ENCODE measurements around the gene RIC8A. TPM values are rescaled to one million over a fixed set of nuclear protein-coding genes. Genes with fewer than 3 reads are reported as not detected.

RIC8A gene
- total RNA-seq, 2 donors from 2014 or later: 77.1 to 92.6 TPM

DNA sequence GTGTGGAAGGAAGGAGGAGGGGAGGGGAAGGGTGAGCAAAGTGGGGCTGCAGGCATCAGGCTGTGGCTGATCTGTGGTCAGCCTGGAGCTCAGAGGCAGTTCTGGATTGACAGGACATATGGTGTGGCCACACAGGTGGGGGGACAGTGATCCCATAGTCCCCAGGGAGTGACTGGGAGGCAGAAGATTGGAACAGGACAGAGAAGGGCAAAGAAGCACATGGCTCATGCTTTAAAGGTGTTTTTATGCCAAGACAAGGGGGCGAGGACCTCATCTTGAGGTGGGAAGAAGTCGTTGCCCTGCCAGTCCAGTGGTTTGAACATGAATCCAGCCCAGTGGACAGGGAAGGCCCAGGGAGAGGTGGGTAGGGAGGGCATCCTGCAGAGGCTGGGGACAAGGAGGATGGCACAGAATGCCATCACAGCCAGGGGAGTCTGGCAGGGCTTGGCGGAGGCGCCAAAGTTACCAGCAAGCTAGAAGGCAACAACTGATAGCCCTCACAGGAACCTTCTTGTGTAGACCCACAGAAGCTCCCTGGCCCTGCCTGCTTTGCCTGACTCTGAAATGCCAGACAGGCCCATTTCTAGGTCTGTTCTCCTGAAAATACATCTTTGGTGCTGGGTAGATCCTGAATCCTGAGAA, 3.4 kb upstream of the RIC8A start:
- H3K9me3 Mint-ChIP-seq: no peaks in the 10 kb centered on the region
- WGBS, 2 experiments (ENCODE audit: insufficient coverage in 1 of 2, insufficient read length in 1 of 2): 96 to 98% methylated on average over 4 of the region's 4 CpGs
- peak overlapping the region; percentile 28 for H3K27ac Mint-ChIP-seq
- H3K4me3 Mint-ChIP-seq: no peak overlapping the region
- peaks cover 28% of the 10 kb centered on the region for H3K4me1 ChIP-seq (ENCODE audit: control insufficient read depth, insufficient read depth, low read length)
- no peaks in the 10 kb centered on the region for H3K9me3 ChIP-seq (ENCODE audit: control insufficient read depth, low read length)
- TF ChIP-seq, protein P1, sequence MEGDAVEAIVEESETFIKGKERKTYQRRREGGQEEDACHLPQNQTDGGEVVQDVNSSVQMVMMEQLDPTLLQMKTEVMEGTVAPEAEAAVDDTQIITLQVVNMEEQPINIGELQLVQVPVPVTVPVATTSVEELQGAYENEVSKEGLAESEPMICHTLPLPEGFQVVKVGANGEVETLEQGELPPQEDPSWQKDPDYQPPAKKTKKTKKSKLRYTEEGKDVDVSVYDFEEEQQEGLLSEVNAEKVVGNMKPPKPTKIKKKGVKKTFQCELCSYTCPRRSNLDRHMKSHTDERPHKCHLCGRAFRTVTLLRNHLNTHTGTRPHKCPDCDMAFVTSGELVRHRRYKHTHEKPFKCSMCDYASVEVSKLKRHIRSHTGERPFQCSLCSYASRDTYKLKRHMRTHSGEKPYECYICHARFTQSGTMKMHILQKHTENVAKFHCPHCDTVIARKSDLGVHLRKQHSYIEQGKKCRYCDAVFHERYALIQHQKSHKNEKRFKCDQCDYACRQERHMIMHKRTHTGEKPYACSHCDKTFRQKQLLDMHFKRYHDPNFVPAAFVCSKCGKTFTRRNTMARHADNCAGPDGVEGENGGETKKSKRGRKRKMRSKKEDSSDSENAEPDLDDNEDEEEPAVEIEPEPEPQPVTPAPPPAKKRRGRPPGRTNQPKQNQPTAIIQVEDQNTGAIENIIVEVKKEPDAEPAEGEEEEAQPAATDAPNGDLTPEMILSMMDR (conservative IDR thresholded peaks at IDR 0.05): no peak
- peaks cover 25% of the 10 kb centered on the region for H3K4me1 Mint-ChIP-seq
- peaks cover 28% of the 10 kb centered on the region for H3K36me3 Mint-ChIP-seq (ENCODE audit: low read depth)
- peaks cover 27% of the 10 kb centered on the region for H3K36me3 ChIP-seq (ENCODE audit: control insufficient read depth, insufficient read depth, low read length)
- H3K9ac ChIP-seq (ENCODE audit: extremely low read depth, low read length, poor library complexity, severe bottlenecking): no peak overlapping the region
- peak; percentile 12 for DNase-seq
- no peak overlapping the region for H3K27ac ChIP-seq (ENCODE audit: low read depth, low read length)
- H3K27me3 ChIP-seq (ENCODE audit: control insufficient read depth, insufficient read depth, low read length, poor library complexity, severe bottlenecking): no peaks in the 10 kb centered on the region
- H3K27me3 Mint-ChIP-seq (ENCODE audit: insufficient read depth): no peaks in the 10 kb centered on the region
- H3K4me3 ChIP-seq (ENCODE audit: low read length): no peak overlapping the region

DNA sequence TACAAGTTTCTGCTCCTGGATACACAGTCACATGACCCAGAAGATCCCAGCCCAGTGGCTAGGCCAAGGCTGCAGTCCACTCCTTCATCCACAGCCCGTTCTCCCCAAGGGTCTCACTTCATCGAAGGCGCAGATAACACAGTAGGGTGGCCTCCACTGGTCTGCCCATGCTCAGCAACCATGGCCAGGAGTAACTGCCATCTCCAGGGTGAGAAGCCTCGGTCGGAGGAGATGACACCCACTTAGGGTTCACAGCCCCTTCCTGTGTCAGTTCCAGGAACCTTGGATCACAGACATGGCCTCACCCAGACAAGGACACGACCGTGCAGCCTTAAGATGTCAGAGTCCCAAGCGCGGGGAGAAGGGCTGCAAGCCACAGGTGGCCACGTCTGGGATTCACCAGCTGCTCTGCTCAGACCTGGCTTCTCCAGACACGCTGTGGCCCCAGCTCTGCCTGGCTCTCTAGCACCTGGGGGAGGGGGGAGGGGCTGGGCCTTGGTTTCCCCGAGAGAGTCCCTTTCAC, 2.9 kb upstream of the RIC8A start:
- no peak overlapping the region for H3K9ac ChIP-seq (ENCODE audit: extremely low read depth, low read length, poor library complexity, severe bottlenecking)
- Mint-ChIP-seq H3K4me3 (no peak overlapping the region), H3K9me3 (no peaks in the 10 kb centered on the region), H3K27me3 (ENCODE audit: insufficient read depth) (no peaks in the 10 kb centered on the region), H3K36me3 (ENCODE audit: low read depth) (peaks cover 31% of the 10 kb centered on the region), H3K27ac (no peak overlapping the region), H3K4me1 (peaks cover 29% of the 10 kb centered on the region)
- H3K27ac ChIP-seq (ENCODE audit: low read depth, low read length): no peak overlapping the region
- peaks cover 31% of the 10 kb centered on the region for H3K36me3 ChIP-seq (ENCODE audit: control insufficient read depth, insufficient read depth, low read length)
- H3K4me3 ChIP-seq (ENCODE audit: low read length): no peak overlapping the region
- H3K4me1 ChIP-seq (ENCODE audit: control insufficient read depth, insufficient read depth, low read length): peaks cover 33% of the 10 kb centered on the region
- TF ChIP-seq, protein P1 (conservative IDR thresholded peaks at IDR 0.05): no peak
- no peaks in the 10 kb centered on the region for H3K27me3 ChIP-seq (ENCODE audit: control insufficient read depth, insufficient read depth, low read length, poor library complexity, severe bottlenecking)
- 85 to 92% methylated on average over 4 to 11 of the region's 12 CpGs for WGBS, 2 experiments (ENCODE audit: insufficient coverage in 1 of 2, insufficient read length in 1 of 2)
- no peaks in the 10 kb centered on the region for H3K9me3 ChIP-seq (ENCODE audit: control insufficient read depth, low read length)
- peak; percentile 21 for DNase-seq

DNA sequence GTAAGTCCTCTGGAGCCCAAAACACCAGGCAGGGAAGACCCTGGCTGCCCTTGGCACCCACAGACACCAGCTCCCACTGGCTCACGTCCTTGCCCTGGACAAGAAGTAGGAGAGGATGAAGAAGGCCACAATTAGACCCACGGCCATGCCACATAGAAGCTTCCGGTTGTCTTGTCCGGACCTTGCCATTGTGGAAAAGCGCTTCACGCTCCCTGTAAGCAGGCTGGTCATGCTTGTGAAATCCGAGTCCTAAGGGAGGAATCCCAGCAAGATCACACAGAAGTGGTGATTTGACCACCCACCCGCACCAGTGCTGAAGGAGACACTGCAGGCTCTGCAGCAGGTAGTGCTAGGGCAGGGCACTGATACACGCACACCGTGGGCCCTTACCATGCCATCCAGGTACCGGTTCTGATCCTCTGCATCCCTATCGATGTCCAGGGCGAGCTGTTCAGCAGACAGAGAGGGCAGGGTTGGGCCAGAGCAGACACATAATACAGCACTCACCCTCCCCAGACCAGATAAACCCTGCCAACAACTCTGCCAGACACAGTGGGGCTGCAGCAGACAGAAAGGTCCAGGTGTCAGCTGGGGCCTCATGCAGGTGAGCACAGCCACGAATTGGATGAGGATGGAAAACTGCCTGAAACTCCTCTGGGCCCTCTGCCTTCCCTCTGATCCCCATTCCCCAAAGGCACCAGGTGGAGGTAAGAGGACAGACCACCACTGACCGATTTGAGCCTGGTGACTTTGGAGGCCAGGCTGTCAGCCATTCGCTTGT, 2.1 kb upstream of the RIC8A start:
- H3K27ac Mint-ChIP-seq: no peak overlapping the region
- peak; percentile 29 for DNase-seq
- H3K9me3 Mint-ChIP-seq: no peaks in the 10 kb centered on the region
- H3K36me3 Mint-ChIP-seq (ENCODE audit: low read depth): peaks cover 38% of the 10 kb centered on the region
- 95 to 97% methylated on average over 9 to 16 of the region's 16 CpGs for WGBS, 2 experiments (ENCODE audit: insufficient coverage in 1 of 2, insufficient read length in 1 of 2)
- no peak overlapping the region for H3K27ac ChIP-seq (ENCODE audit: low read depth, low read length)
- peak overlapping the region; percentile 98 for H3K4me3 Mint-ChIP-seq
- H3K4me3 ChIP-seq (ENCODE audit: low read length): peak overlapping the region; percentile 99
- peaks cover 38% of the 10 kb centered on the region for H3K36me3 ChIP-seq (ENCODE audit: control insufficient read depth, insufficient read depth, low read length)
- TF ChIP-seq, protein P1 (conservative IDR thresholded peaks at IDR 0.05): no peak
- peaks cover 41% of the 10 kb centered on the region for H3K4me1 ChIP-seq (ENCODE audit: control insufficient read depth, insufficient read depth, low read length)
- peaks cover 35% of the 10 kb centered on the region for H3K4me1 Mint-ChIP-seq
- no peak overlapping the region for H3K9ac ChIP-seq (ENCODE audit: extremely low read depth, low read length, poor library complexity, severe bottlenecking)
- H3K27me3 ChIP-seq (ENCODE audit: control insufficient read depth, insufficient read depth, low read length, poor library complexity, severe bottlenecking): no peaks in the 10 kb centered on the region
- H3K9me3 ChIP-seq (ENCODE audit: control insufficient read depth, low read length): no peaks in the 10 kb centered on the region
- H3K27me3 Mint-ChIP-seq (ENCODE audit: insufficient read depth): no peaks in the 10 kb centered on the region
